Mesenchymal stem cell (in vitro differentiated cells and primary cell): ENCODE measurements around the gene SPECC1L.
A peak's percentile ranks its signal among the peaks of the same experiment; 100 is the strongest.
"Not testable (repeated sequence)": the region's sequence is repeated elsewhere in the genome, so short reads cannot be mapped to it uniquely, and the experiment has no call there.

Experiments
- DNase-seq: peaks from one replicate; pipeline ENCODE4 v3.0.0-alpha.2; 2013
- H2AFZ ChIP-seq: one replicate; pipeline ENCODE4 v1.6.1; 2013; ENCODE audit warnings: low read depth, mild to moderate bottlenecking, control low read depth, inconsistent platforms, low read length, moderate library complexity
- H2AK5ac ChIP-seq: 2 replicates; pipeline ENCODE4 v1.6.1; 2013; ENCODE audit warnings: low read length, moderate library complexity, mild to moderate bottlenecking, inconsistent platforms; ENCODE audit not compliant: severe bottlenecking
- H2BK120ac ChIP-seq: one replicate; pipeline ENCODE4 v1.6.1; 2013; ENCODE audit warnings: low read depth, mild to moderate bottlenecking, inconsistent platforms, low read length, moderate library complexity
- H2BK12ac ChIP-seq, 2 experiments: one replicate each; pipeline ENCODE4 v1.6.1; 2013; ENCODE audit warnings: inconsistent platforms in 2 of 2, low read length in 2 of 2, mild to moderate bottlenecking in 2 of 2, moderate library complexity in 2 of 2, control low read depth in 1 of 2
- H2BK15ac ChIP-seq: one replicate; pipeline ENCODE4 v1.6.1; 2013; ENCODE audit warnings: mild to moderate bottlenecking, low read depth, inconsistent platforms; ENCODE audit not compliant: poor library complexity, severe bottlenecking
- H2BK5ac ChIP-seq: 2 replicates; pipeline ENCODE4 v1.6.1; 2013; ENCODE audit warnings: low read depth, mild to moderate bottlenecking, low read length, control low read depth, inconsistent platforms; ENCODE audit not compliant: poor library complexity, severe bottlenecking
- H3K14ac ChIP-seq, 2 experiments: one replicate each; pipeline ENCODE4 v1.6.1; 2013; ENCODE audit warnings: inconsistent platforms in 2 of 2, low read length in 2 of 2, control low read depth in 1 of 2, mild to moderate bottlenecking in 1 of 2, moderate library complexity in 1 of 2
- H3K18ac ChIP-seq, 2 experiments: one replicate each; pipeline ENCODE4 v1.6.1; 2013; ENCODE audit warnings: inconsistent platforms in 2 of 2, low read length in 2 of 2, control low read depth in 1 of 2, low read depth in 1 of 2, mild to moderate bottlenecking in 1 of 2
- H3K23ac ChIP-seq, 2 experiments: one replicate each; pipeline ENCODE4 v1.6.1; 2013; ENCODE audit warnings: inconsistent platforms in 2 of 2, low read length in 2 of 2, mild to moderate bottlenecking in 2 of 2, moderate library complexity in 2 of 2, control low read depth in 1 of 2
- H3K27ac ChIP-seq: 2 replicates; pipeline ENCODE4 v1.5.1; 2013; ENCODE audit warnings: mild to moderate bottlenecking, moderate library complexity, low read length, control low read depth, inconsistent platforms; ENCODE audit not compliant: poor library complexity, severe bottlenecking
- H3K27me3 ChIP-seq, 2 experiments: 2 replicates each; pipeline versions ENCODE4 v1.6.1 to v1.7.0; 2013; ENCODE audit warnings: low read length in 2 of 2, mild to moderate bottlenecking in 2 of 2, moderate library complexity in 2 of 2, control low read depth in 1 of 2, inconsistent platforms in 1 of 2; ENCODE audit not compliant: control insufficient read depth in 1 of 2, insufficient read depth in 1 of 2
- H3K36me3 ChIP-seq, 2 experiments: 2 replicates each; pipeline versions ENCODE4 v1.6.1 to v1.7.0; 2013; ENCODE audit warnings: low read length in 2 of 2, control low read depth in 1 of 2, inconsistent platforms in 1 of 2, low read depth in 1 of 2, mild to moderate bottlenecking in 1 of 2; ENCODE audit not compliant: insufficient read depth in 2 of 2, control insufficient read depth in 1 of 2
- H3K4ac ChIP-seq, 2 experiments: one replicate each; pipeline ENCODE4 v1.6.1; 2013; ENCODE audit warnings: inconsistent platforms in 2 of 2, low read length in 2 of 2, mild to moderate bottlenecking in 2 of 2, moderate library complexity in 2 of 2, control low read depth in 1 of 2, low read depth in 1 of 2
- H3K4me1 ChIP-seq: 2 replicates; pipeline ENCODE4 v1.6.1; 2013; ENCODE audit warnings: low read depth, low read length, control low read depth; ENCODE audit not compliant: control insufficient read depth, insufficient read depth
- H3K4me2 ChIP-seq: 2 replicates; pipeline ENCODE4 v1.6.1; 2013; ENCODE audit warnings: low read length, mild to moderate bottlenecking, inconsistent platforms; ENCODE audit not compliant: poor library complexity, severe bottlenecking
- H3K4me3 ChIP-seq, 2 experiments: 2 replicates each; pipeline versions ENCODE4 v1.5.1 to v1.7.0; 2013; ENCODE audit warnings: low read length in 2 of 2, mild to moderate bottlenecking in 2 of 2, control low read depth in 1 of 2, low read depth in 1 of 2; ENCODE audit not compliant: insufficient read depth in 1 of 2
- H3K79me1 ChIP-seq: replicated peaks from 2 replicates; pipeline ENCODE4 v1.6.1; 2013; ENCODE audit warnings: mild to moderate bottlenecking, control low read depth, low read length, inconsistent platforms; ENCODE audit not compliant: poor library complexity, severe bottlenecking
- H3K9ac ChIP-seq: 2 replicates; pipeline ENCODE4 v1.7.0; 2013; ENCODE audit warnings: mild to moderate bottlenecking, low read length, moderate library complexity
- H3K9me3 ChIP-seq: 2 replicates; pipeline ENCODE4 v1.7.0; 2013; ENCODE audit warnings: mild to moderate bottlenecking, low read length; ENCODE audit not compliant: control insufficient read depth
- H4K8ac ChIP-seq: one replicate; pipeline ENCODE4 v1.6.1; 2013; ENCODE audit warnings: inconsistent platforms, mild to moderate bottlenecking, low read length, moderate library complexity
- H4K91ac ChIP-seq: one replicate; pipeline ENCODE4 v1.6.1; 2013; ENCODE audit warnings: mild to moderate bottlenecking, low read length, inconsistent platforms
- WGBS: methylation state at CpG from one replicate; pipeline ENCODE4 v1.1.7; 2013; ENCODE audit warnings: mixed read lengths; 5-methylcytosine and 5-hydroxymethylcytosine counted together

SPECC1L gene

GRCh38 chr22:24245584-24246561 lies 24.8 kb upstream of the SPECC1L start:
- peak overlapping the region in 1 of 2 experiments; percentile 94 for H3K14ac ChIP-seq
- H4K91ac ChIP-seq = peak overlapping the region; percentile 96
- not testable (repeated sequence) for H2AK5ac ChIP-seq, H3K36me3 ChIP-seq, H3K79me1 ChIP-seq, H3K27ac ChIP-seq, H3K27me3 ChIP-seq, H2BK5ac ChIP-seq, H2AFZ ChIP-seq, H2BK15ac ChIP-seq, H3K9me3 ChIP-seq, H3K4me2 ChIP-seq
- WGBS = 29% methylated on average over 10 of the region's 18 CpGs
- H3K18ac ChIP-seq = peak overlapping the region; percentile 74 to 97
- peak overlapping the region; percentile 74 for H4K8ac ChIP-seq
- H3K4me3 ChIP-seq = peak overlapping the region in 1 of 2 experiments; percentile 82
- DNase-seq = peak; percentile 89
- H3K23ac ChIP-seq = peak overlapping the region in 1 of 2 experiments; percentile 96
- H2BK120ac ChIP-seq = peak overlapping the region; percentile 39
- peak overlapping the region; percentile 75 for H3K9ac ChIP-seq
- peak overlapping the region; percentile 92 to 99 for H3K4ac ChIP-seq
- peak overlapping the region; percentile 98 to 99 for H2BK12ac ChIP-seq
- H3K4me1 ChIP-seq = peaks cover 42% of the 10 kb centered on the region

GRCh38 chr22:24247011-24247507 lies 23.6 kb upstream of the SPECC1L start:
- H3K36me3 ChIP-seq = no peaks in the 10 kb centered on the region
- H2AFZ ChIP-seq = no peak overlapping the region
- peak overlapping the region in 1 of 2 experiments; percentile 96 for H3K14ac ChIP-seq
- 76% methylated on average over 5 of the region's 6 CpGs for WGBS
- H3K9ac ChIP-seq = peak overlapping the region; percentile 72
- H3K4ac ChIP-seq = peak overlapping the region; percentile 64 to 95
- H2BK12ac ChIP-seq = peak overlapping the region; percentile 97
- no peak overlapping the region for H3K4me2 ChIP-seq
- no peak overlapping the region for H2BK5ac ChIP-seq
- H3K18ac ChIP-seq = peak overlapping the region; percentile 93 to 99
- peak overlapping the region; percentile 100 for H2BK120ac ChIP-seq
- peaks cover 1% of the 10 kb centered on the region for H3K79me1 ChIP-seq
- peak overlapping the region; percentile 99 for H4K8ac ChIP-seq
- DNase-seq = peak; percentile 51
- H3K27ac ChIP-seq = peak overlapping the region; percentile 35
- H3K27me3 ChIP-seq = no peaks in the 10 kb centered on the region
- H3K23ac ChIP-seq = peak overlapping the region in 1 of 2 experiments; percentile 79
- H2AK5ac ChIP-seq = peak overlapping the region; percentile 16
- peak overlapping the region; percentile 89 for H2BK15ac ChIP-seq
- H3K4me3 ChIP-seq = peak overlapping the region in 1 of 2 experiments; percentile 24
- peaks cover 41% of the 10 kb centered on the region for H3K4me1 ChIP-seq
- H4K91ac ChIP-seq = peak overlapping the region; percentile 100
- no peaks in the 10 kb centered on the region for H3K9me3 ChIP-seq

GRCh38 chr22:24247564-24248344 lies 22.9 kb upstream of the SPECC1L start:
- Histone ChIP-seq H3K4me1 (peaks cover 35% of the 10 kb centered on the region), H2BK12ac (peak overlapping the region; percentile 4 to 94), H2AFZ (no peak overlapping the region), H3K14ac (no peak overlapping the region), H3K23ac (no peak overlapping the region), H3K4me2 (no peak overlapping the region), H2BK5ac (no peak overlapping the region), H3K27ac (no peak overlapping the region), H3K27me3 (no peaks in the 10 kb centered on the region), H4K8ac (peak overlapping the region; percentile 95), H4K91ac (peak overlapping the region; percentile 94), H3K4me3 (peak overlapping the region in 1 of 2 experiments; percentile 66), H3K18ac (peak overlapping the region; percentile 97 to 99), H3K79me1 (no peaks in the 10 kb centered on the region), H3K9ac (peak overlapping the region; percentile 72), H3K36me3 (no peaks in the 10 kb centered on the region), H2AK5ac (no peak overlapping the region), H3K4ac (peak overlapping the region; percentile 81 to 94), H3K9me3 (no peaks in the 10 kb centered on the region), H2BK15ac (peak overlapping the region; percentile 0), H2BK120ac (peak overlapping the region; percentile 65)
- DNase-seq = peak; percentile 97
- 51% methylated on average over 22 of the region's 23 CpGs for WGBS
